Eye (tissue), 1 donor: ENCODE results near the gene FOXC1.

Experiments
- DNase-seq: peaks from one replicate; pipeline ENCODE4 v3.0.0-alpha.2; 2015

The FOXC1 gene

GRCh38 chr6:1609648-1610496 is at the start of gene FOXC1:
TSS of gene FOXC1 (plus strand) at chr6:1609915. CDS start at chr6:1610446, 531 bp downstream.
- DNase-seq = peak; percentile 91

GRCh38 chr6:1560281-1561058 is 49.2 kb upstream of the FOXC1 start:
- no peak for DNase-seq

- no peak for DNase-seq
Observed at GRCh38 chr6:1561355-1561754, 48.4 kb upstream of the FOXC1 start.

- no peak for DNase-seq
Observed at GRCh38 chr6:1562171-1562955, 47.4 kb upstream of the FOXC1 start.

- DNase-seq = no peak
Observed at GRCh38 chr6:1569377-1569776, 40.3 kb upstream of the FOXC1 start.

- no peak for DNase-seq
Observed at GRCh38 chr6:1570848-1571247, 38.9 kb upstream of the FOXC1 start.

- DNase-seq = no peak
Observed at GRCh38 chr6:1572892-1573291, 36.8 kb upstream of the FOXC1 start.

- peak; percentile 54 for DNase-seq
Observed at GRCh38 chr6:1574083-1574761, 35.5 kb upstream of the FOXC1 start.

- peak; percentile 45 for DNase-seq
Observed at GRCh38 chr6:1574890-1575209, 34.9 kb upstream of the FOXC1 start.

GRCh38 chr6:1575210-1576041 is 34.3 kb upstream of the FOXC1 start:
- DNase-seq = peak; percentile 78

GRCh38 chr6:1576166-1576565 is 33.5 kb upstream of the FOXC1 start:
- no peak for DNase-seq

GRCh38 chr6:1576711-1577110 is 33.0 kb upstream of the FOXC1 start:
- DNase-seq = no peak

- DNase-seq = no peak
Observed at GRCh38 chr6:1577146-1577680, 32.5 kb upstream of the FOXC1 start.

GRCh38 chr6:1577896-1578745 is 31.6 kb upstream of the FOXC1 start:
- no peak for DNase-seq

- no peak for DNase-seq
Observed at GRCh38 chr6:1579096-1579495, 30.6 kb upstream of the FOXC1 start.

- no peak for DNase-seq
Observed at GRCh38 chr6:1580109-1580508, 29.6 kb upstream of the FOXC1 start.

GRCh38 chr6:1580585-1580984 is 29.1 kb upstream of the FOXC1 start:
- no peak for DNase-seq

- no peak for DNase-seq
Observed at GRCh38 chr6:1581120-1581991, 28.4 kb upstream of the FOXC1 start.

GRCh38 chr6:1584146-1584545 is 25.6 kb upstream of the FOXC1 start:
- DNase-seq = no peak
